Astrocyte of the cerebellum (primary cell): ENCODE data around the gene ORAI3.

ENCODE experiments used
- DNase-seq: peaks from one replicate; pipeline ENCODE4 v3.0.0-alpha.2; 2011; ENCODE audit warnings: low read depth
- H3K4me3 ChIP-seq: 2 replicates; pipeline ENCODE4 v1.5.1; 2011; ENCODE audit warnings: mild to moderate bottlenecking, low read depth, low read length, moderate library complexity
- CTCF ChIP-seq: IDR thresholded peaks from 2 replicates; pipeline ENCODE4 v1.5.1; 2012; ENCODE audit warnings: low read length, low read depth, moderate library complexity, mild to moderate bottlenecking; ENCODE audit errors: missing control alignments
- in situ Hi-C: cut with HindIII; loops from 2 replicates; pipeline ENCODE4 v1.10.0; 2017; ENCODE audit warnings: low sequenced_read_pairs

ORAI3 gene

GRCh38 chr16:30998852-30999761, 50.2 kb downstream of the ORAI3 start:
- TF ChIP-seq CTCF: no peak
- no peak for DNase-seq
- in situ Hi-C loops: no loop called here
- no peak overlapping the region for H3K4me3 ChIP-seq

GRCh38 chr16:31000671-31001382, 52.0 kb downstream of the ORAI3 start:
- DNase-seq: no peak
- no peak overlapping the region for H3K4me3 ChIP-seq
- in situ Hi-C loops: loop anchor here (5.0 kb wide), 1 partner anchor 61 kb away; no protein-coding TSS in a partner anchor

GRCh38 chr16:31001507-31002249, 52.8 kb downstream of the ORAI3 start:
- in situ Hi-C loops: loop anchor here (5.0 kb wide), 1 partner anchor 61 kb away; no protein-coding TSS in a partner anchor
- DNase-seq: no peak
- no peak for TF ChIP-seq CTCF
- no peak overlapping the region for H3K4me3 ChIP-seq

More at GRCh38 chr16:31000671-31001382, 52.0 kb downstream of the ORAI3 start:
- no peak for TF ChIP-seq CTCF

GRCh38 chr16:31002250-31002700, 53.4 kb downstream of the ORAI3 start:
- no peak overlapping the region for H3K4me3 ChIP-seq
- in situ Hi-C loops: loop anchor here (5.0 kb wide), 1 partner anchor 60 kb away; no protein-coding TSS in a partner anchor
- TF ChIP-seq CTCF: no peak
- DNase-seq: no peak

GRCh38 chr16:31002862-31003341, 54.0 kb downstream of the ORAI3 start:
- in situ Hi-C loops: loop anchor here (5.0 kb wide), 1 partner anchor 59 kb away; no protein-coding TSS in a partner anchor
- no peak overlapping the region for H3K4me3 ChIP-seq
- TF ChIP-seq CTCF: no peak
- DNase-seq: no peak

- no peak for DNase-seq
- no peak overlapping the region for H3K4me3 ChIP-seq
- TF ChIP-seq CTCF: no peak
- in situ Hi-C loops: loop anchor here (5.0 kb wide), 1 partner anchor 59 kb away; no protein-coding TSS in a partner anchor
Observed at GRCh38 chr16:31003744-31004143, 54.9 kb downstream of the ORAI3 start.
